ENCODE results near the gene CCDC78.

DNA sequence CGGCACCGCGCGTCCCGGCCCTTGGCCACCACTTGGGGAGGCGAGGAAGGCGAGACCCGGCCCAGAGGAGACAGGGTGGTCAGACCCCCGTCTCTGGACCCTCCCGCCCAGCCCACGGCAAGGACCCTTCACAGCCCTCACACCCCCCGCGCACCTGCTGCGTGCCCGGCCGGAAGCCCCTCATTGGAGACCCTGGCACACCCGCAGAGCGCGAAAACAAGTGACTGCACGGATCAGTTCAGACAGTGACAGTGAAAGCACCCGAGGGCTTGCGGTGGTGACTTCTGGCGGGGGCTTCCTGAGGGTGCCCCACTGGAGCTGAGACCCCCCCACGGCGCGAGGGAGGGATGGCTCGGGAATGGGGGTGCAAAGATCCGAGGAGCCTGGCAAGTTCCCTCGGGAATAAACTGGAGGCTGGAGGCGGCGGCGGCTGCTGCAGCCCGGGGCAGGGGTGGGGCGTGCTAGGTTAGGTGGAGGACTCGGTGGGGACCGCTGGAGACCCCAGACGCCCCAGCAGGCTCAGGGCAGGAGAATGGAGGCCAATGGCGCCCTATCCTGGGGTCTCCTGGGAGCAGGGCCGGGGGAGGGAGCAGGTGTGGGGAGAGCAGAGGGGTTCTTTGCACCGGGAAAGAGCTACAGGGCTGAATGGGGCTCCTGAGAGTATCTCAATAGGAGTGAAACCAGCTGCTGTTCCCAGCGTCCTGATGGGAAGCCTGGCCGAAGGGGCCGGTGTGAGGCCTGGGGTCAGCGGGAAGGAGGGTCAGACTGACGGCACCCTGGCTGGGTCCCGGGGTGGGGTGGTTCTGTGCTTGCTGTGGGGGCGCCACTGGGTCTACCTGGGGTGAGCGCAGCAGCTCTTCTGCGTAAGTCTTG, 19.8 kb downstream of the CCDC78 start:
- TF ChIP-seq REST (IDR thresholded peaks at IDR 0.05; ENCODE audit: insufficient read depth in 1 of 2, low read depth in 2 of 2, low read length in 2 of 2): no peak
- no peak for TF ChIP-seq SIN3A (IDR thresholded peaks at IDR 0.05; ENCODE audit: borderline replicate concordance, insufficient read depth, low read length)
